Measurements from ENCODE around the gene OLFM3. TPM values are rescaled to one million over a fixed set of nuclear protein-coding genes. Genes with fewer than 3 reads are reported as not detected.

OLFM3 gene
- polyA plus RNA-seq, 3 donors, result not detected

GRCh38 chr1:101959456-101959855, 37.3 kb downstream of the OLFM3 start:
- WGBS, 3 donors, result 77 to 82% (median 80%) methylated on average over 3 of the region's 3 CpGs
- no peak overlapping the region for H3K27ac ChIP-seq (ENCODE audit: low read depth, low read length)

- no peak overlapping the region for H3K27ac ChIP-seq (ENCODE audit: low read depth, low read length)
Measured at GRCh38 chr1:101957771-101958170, 39.0 kb downstream of the OLFM3 start.

GRCh38 chr1:101953623-101954022, 43.1 kb downstream of the OLFM3 start:
- no peak overlapping the region for H3K27ac ChIP-seq (ENCODE audit: low read depth, low read length)
- 33 to 71% (median 69%) methylated on average over 1 of the region's 1 CpG for WGBS, 3 donors

DNA sequence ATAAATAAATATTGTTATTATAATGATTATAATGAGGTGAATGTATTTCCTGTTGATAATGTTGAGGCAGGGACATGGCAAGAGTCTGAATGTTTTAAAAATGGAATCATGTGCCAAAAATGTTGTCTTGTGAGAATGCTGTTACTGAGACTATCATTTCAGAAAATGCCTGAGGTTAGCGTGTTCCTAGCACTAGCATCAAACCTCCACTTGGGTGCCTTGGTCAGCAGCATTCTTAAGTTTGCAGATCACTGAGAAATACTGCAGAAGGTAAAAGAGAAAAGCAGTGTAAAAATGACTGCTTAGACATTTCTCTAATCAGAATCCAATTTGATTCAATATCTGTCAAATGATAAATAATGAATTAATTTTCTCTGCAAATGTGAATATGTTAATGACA, 50.8 kb downstream of the OLFM3 start:
- 74 to 86% (median 78%) methylated on average over 1 of the region's 1 CpG for WGBS, 3 donors
- H3K27ac ChIP-seq (ENCODE audit: low read depth, low read length), result no peak overlapping the region

- WGBS, 3 donors, result 50 to 57% (median 52%) methylated on average over 3 of the region's 3 CpGs
- H3K27ac ChIP-seq (ENCODE audit: low read depth, low read length), result no peak overlapping the region
Measured at GRCh38 chr1:101943237-101943636, 53.5 kb downstream of the OLFM3 start.

GRCh38 chr1:101942516-101943193, 54.1 kb downstream of the OLFM3 start:
- no peak overlapping the region for H3K27ac ChIP-seq (ENCODE audit: low read depth, low read length)
- WGBS, 3 donors, result 38 to 60% (median 57%) methylated on average over 3 of the region's 3 CpGs

GRCh38 chr1:101938681-101939080, 58.0 kb downstream of the OLFM3 start:
- 44 to 63% (median 55%) methylated on average over 1 of the region's 1 CpG for WGBS, 3 donors
- no peak overlapping the region for H3K27ac ChIP-seq (ENCODE audit: low read depth, low read length)

DNA sequence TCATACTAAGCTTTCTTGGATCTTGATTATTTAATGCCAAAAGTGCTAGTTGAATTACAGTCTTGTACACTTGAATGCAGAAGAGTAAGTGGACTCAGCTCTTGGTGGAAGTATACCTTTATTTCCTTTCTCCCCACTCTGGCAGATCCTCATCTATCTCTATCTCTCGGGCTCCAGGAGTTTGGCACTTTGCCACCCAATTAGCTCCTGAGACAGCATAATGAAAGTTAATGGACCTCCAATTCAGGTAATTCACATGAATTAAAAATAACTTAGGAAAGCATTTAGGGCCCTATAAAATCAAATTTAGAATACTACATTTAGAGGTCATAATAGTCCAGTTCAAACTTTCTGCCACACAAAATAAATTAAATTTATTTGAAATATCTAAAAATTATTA, 67.4 kb downstream of the OLFM3 start:
- WGBS, 3 donors, result 20 to 53% (median 33%) methylated on average over 1 of the region's 1 CpG
- H3K27ac ChIP-seq (ENCODE audit: low read depth, low read length), result no peak overlapping the region

- no peak overlapping the region for H3K27ac ChIP-seq (ENCODE audit: low read depth, low read length)
- 52 to 81% (median 69%) methylated on average over 1 of the region's 1 CpG for WGBS, 3 donors
Measured at GRCh38 chr1:101928829-101929228, 67.9 kb downstream of the OLFM3 start.

DNA sequence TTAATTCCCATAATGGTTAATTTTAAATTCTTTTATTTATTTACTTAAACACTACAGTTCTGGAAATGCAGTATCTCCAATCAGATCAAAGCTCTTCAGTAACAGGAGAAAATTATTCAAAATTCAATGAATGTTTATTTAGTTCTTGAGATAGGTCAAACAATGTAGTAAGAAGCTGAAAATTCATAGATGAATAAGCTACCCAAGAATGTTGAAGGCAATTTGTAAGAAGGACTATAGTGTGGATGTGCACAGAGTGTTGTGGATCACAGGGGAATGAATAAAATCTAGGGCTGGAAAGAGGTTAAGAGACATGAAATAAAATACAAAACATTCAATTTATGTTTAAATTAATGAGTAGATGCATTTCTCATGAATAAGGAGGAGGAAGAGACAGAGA, 72.0 kb downstream of the OLFM3 start:
- no peak overlapping the region for H3K27ac ChIP-seq (ENCODE audit: low read depth, low read length)

DNA sequence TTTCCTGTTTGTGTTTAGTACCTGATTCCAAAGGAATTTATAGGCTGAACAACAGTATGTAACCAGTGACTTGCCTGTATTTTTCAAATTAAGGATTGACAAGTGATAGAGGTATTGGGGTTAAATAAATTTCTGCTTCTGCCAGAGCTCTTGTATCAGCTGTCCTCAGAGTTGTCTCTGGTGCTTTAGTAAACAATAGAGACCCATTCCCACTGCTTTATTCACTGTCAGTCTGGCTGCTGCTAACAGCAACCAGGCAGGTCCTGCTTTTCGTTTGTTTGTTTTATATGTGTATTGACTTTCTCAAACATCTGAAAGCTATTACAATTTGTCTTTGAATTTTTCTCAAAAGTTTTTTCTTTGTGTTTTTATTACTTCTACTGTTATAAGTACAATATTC, 76.1 kb downstream of the OLFM3 start:
- H3K27ac ChIP-seq (ENCODE audit: low read depth, low read length), result no peak overlapping the region
- WGBS, 3 donors, result 24 to 69% (median 63%) methylated on average over 1 of the region's 1 CpG

DNA sequence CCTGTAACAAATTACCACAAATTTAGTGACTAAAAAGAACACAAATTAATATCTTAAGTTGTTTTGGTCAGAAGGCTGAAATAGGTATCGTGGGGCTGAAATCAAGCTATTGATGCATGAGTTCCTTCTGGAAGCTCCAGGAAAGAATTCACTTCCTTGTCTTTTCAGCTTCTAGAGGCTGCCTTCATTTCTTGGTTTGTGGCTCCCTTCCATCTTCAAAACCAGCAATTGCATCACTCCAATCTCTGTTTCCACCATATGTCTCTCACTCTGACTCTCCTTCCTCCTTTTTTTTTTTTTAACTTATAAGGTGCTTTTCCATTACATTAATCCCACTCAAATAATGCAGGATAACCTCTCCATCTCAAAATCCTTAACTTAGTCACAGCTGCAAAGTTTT, 78.4 kb downstream of the OLFM3 start:
- no peak overlapping the region for H3K27ac ChIP-seq (ENCODE audit: low read depth, low read length)
- WGBS, 3 donors, result 83 to 97% (median 83%) methylated on average over 1 of the region's 1 CpG

- no peak overlapping the region for H3K27ac ChIP-seq (ENCODE audit: low read depth, low read length)
- WGBS, 3 donors, result 27 to 54% (median 37%) methylated on average over 5 of the region's 5 CpGs
Measured at GRCh38 chr1:101915597-101915996, 81.1 kb downstream of the OLFM3 start.

DNA sequence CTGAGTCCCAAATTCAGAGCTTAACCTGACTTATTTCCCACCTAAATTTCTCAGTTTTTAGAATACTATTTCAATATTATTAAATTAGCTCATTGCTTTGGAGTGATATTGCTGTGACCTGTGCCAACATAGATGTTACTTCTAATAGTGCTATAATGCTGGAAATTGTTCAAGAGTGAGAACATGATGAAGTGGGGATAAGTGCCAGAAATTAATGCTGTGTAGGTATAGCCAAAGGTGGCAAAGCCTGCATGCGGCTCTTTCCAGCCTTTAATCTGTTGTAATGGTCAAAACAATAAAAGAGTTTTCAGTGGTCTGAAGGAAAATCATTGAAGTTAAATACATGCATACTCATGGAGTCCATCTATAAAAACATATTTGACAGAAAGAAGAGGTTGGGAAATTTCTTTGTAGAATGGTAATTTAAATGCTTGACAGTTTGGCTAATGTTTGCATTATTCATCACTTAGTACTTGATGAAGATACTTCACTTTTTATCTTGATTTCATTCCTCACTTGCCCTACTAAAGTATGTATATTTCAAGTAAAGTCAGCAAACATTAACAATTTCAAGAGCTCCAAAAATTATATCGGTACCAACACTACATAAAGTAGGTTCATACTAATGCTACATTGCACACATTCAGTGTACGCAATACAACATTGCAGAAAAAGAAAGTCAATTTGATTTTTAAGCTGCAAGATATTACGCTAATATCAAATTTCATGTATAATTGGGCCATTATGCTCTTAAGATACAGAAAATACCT, 82.1 kb downstream of the OLFM3 start:
- H3K27ac ChIP-seq (ENCODE audit: low read depth, low read length), result no peak overlapping the region
- 79 to 85% (median 82%) methylated on average over 4 of the region's 4 CpGs for WGBS, 3 donors

DNA sequence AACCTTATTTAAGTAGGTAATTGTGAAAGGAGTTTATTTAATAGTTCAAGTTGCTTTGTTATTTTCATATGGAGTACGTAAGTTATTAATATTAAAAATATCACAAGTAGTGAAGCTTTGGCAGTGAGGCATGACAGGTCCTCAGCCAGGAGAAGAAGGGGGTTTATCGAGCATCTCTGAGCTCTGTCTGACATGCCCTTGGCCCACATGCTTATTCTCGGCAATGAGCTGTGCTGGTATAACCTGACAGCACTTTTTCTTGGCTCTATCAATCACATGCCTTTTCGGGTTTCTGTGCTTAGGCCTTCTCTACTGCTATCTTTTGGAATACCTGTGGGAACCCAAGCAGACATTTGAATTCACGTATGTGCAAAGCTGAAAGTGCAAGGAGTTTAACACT, 84.8 kb downstream of the OLFM3 start:
- H3K27ac ChIP-seq (ENCODE audit: low read depth, low read length), result no peak overlapping the region
- 70 to 92% (median 88%) methylated on average over 5 of the region's 5 CpGs for WGBS, 3 donors

DNA sequence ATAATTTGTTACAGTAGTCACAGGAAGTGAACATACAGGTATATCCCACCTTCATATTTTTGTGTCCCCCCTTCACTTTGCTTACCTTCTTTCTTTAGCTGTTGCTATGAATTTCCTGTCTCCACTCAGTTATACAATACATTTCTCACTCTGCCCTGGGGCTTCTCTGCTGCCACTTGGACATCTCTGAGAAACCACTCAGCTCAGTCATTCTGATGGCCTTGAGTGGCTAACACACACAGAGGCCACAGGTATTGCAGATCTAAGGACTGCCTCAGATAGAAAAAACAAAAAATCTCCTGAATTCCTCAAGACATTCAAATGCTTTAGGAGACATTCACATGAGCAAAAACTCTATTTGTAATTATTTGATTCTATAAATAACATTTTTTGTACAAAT, 87.7 kb downstream of the OLFM3 start:
- H3K27ac ChIP-seq (ENCODE audit: low read depth, low read length), result no peak overlapping the region

DNA sequence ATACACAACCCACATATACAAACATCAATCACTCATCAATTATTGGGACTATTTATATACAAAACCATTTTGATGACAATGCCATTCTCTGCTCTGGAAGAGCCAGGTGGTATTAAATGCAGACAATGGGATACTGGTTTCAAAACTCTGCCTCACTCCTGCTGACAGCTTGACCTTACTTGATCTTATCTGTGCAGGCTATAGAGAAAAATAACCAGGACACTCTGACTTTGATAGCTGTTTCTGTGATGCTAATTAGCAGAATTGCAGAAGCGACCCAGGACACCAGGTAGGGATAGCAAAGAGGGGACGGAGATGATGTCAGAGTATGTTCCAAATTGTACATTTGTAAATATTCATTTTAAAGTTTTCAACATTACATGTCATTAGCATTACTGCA, 89.5 kb downstream of the OLFM3 start:
- H3K27ac ChIP-seq (ENCODE audit: low read depth, low read length), result no peak overlapping the region
- 41 to 83% (median 81%) methylated on average over 2 of the region's 2 CpGs for WGBS, 3 donors

GRCh38 chr1:101905283-101905835, 91.4 kb downstream of the OLFM3 start:
- WGBS, 3 donors, result 55 to 70% (median 61%) methylated on average over 2 of the region's 2 CpGs
- H3K27ac ChIP-seq (ENCODE audit: low read depth, low read length), result no peak overlapping the region

DNA sequence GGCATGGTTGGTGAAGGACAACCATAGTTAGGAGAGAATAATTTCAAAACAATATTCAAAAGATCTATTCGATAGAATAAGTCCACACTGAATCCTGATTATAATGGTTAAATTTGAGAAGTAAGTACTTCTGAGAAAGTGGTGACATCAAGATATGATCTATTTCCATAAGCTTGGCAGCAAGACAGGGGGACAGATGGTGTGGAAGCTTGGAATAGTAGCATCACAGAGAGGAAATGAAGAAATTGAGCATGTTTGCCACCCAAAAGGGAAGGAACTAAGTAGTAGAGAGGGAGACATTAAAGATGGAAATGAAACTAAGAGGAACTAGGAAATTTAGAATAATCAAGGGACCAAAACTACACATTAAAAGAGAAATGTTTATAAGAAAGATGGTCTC, 94.5 kb downstream of the OLFM3 start:
- no peak overlapping the region for H3K27ac ChIP-seq (ENCODE audit: low read depth, low read length)
- WGBS, 3 donors, result 79 to 93% (median 88%) methylated on average over 1 of the region's 1 CpG

DNA sequence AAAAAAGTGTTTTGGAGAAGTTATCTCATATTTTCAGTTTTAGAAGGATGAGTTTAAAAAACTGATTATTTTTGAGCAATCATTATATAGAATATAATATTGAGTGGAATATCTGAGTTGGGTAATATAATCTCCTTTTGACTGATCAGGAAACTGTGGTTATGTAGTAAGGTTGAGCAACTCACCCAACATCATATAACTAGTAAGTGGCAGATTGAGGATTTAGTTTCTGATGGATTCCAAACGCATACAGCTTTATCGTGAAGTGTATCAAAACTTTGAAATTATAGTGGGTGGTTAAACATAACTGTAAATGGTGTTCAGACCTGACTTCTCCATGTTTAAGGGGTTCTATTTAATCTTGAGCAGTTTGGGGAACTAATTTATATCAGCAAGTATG, 98.6 kb downstream of the OLFM3 start:
- WGBS, 3 donors, result 64 to 90% (median 76%) methylated on average over 2 of the region's 2 CpGs
- H3K27ac ChIP-seq (ENCODE audit: low read depth, low read length), result no peak overlapping the region

Measured in adipose tissue (tissue), 3 donors.